OCI-LY3 (cell line): ENCODE results near the gene NBEAL2.

Experiments
- H2AFZ ChIP-seq: fragments of 200-600, 300-600 bp; shearing (Covaris generic); 2 replicates; pipeline ENCODE4 v1.6.0; 2014; ENCODE audit warnings: antibody characterized with exemption, low read depth, low read length
- H3K27ac ChIP-seq: fragments of 200-600, 300-600 bp; sonication (generic); 2 replicates; pipeline ENCODE4 v1.5.1; 2014; ENCODE audit warnings: mild to moderate bottlenecking, low read length, moderate library complexity, mixed read lengths
- H3K27me3 ChIP-seq: fragments of 200-600, 300-600 bp; sonication (generic); 2 replicates; pipeline ENCODE4 v1.6.1; 2014; ENCODE audit warnings: low read depth, low read length, mixed read lengths
- H3K36me3 ChIP-seq: fragments of 200-600, 300-600 bp; sonication (generic); replicated peaks from 2 replicates; pipeline ENCODE3; 2014; ENCODE audit warnings: low read depth, low read length, mixed read lengths
- H3K4me1 ChIP-seq: fragments of 300-600, 200-600 bp; sonication (generic); 2 replicates; pipeline ENCODE4 v1.6.1; 2014; ENCODE audit warnings: low read length, mixed read lengths
- H3K4me2 ChIP-seq: fragments of 200-600, 300-600 bp; sonication (generic); 2 replicates; pipeline ENCODE4 v1.6.1; 2014; ENCODE audit warnings: low read length, mixed read lengths
- H3K4me3 ChIP-seq: fragments of 300-600, 200-600 bp; sonication (generic); 2 replicates; pipeline ENCODE4 v1.5.1; 2014; ENCODE audit warnings: antibody characterized with exemption, mild to moderate bottlenecking, low read length, moderate library complexity
- H3K79me2 ChIP-seq: fragments of 300-600, 200-600 bp; shearing (Covaris generic); 2 replicates; pipeline ENCODE4 v1.6.1; 2014; ENCODE audit warnings: mild to moderate bottlenecking, low read length, mixed read lengths
- H3K9ac ChIP-seq: fragments of 300-600, 200-600 bp; shearing (Covaris generic); 2 replicates; pipeline ENCODE4 v1.6.0; 2014; ENCODE audit warnings: mild to moderate bottlenecking, low read length, moderate library complexity
- H3K9me3 ChIP-seq: fragments of 200-600, 300-600 bp; shearing (Covaris generic); 2 replicates; pipeline ENCODE4 v1.6.1; 2014; ENCODE audit warnings: low read length, mixed read lengths; ENCODE audit not compliant: insufficient read depth
- H4K20me1 ChIP-seq: fragments of 200-600, 300-600 bp; sonication (generic); 2 replicates; pipeline ENCODE4 v1.6.1; 2016; ENCODE audit warnings: low read length, mixed read lengths; ENCODE audit not compliant: insufficient read depth
- EZH2phosphoT487 ChIP-seq: fragments of 200-600 bp; shearing (Covaris generic); IDR thresholded peaks from 2 replicates; pipeline ENCODE4 v1.6.1; 2018; ENCODE audit warnings: antibody characterized with exemption, mixed run types, low read depth
- TF ChIP-seq, protein P1 (sequence below): fragments of 200-600, 300-600 bp; sonication (generic); IDR thresholded peaks from 2 replicates; pipeline ENCODE4 v1.5.1; 2014; ENCODE audit warnings: antibody characterized with exemption, low read length, low read depth

NBEAL2 gene

DNA sequence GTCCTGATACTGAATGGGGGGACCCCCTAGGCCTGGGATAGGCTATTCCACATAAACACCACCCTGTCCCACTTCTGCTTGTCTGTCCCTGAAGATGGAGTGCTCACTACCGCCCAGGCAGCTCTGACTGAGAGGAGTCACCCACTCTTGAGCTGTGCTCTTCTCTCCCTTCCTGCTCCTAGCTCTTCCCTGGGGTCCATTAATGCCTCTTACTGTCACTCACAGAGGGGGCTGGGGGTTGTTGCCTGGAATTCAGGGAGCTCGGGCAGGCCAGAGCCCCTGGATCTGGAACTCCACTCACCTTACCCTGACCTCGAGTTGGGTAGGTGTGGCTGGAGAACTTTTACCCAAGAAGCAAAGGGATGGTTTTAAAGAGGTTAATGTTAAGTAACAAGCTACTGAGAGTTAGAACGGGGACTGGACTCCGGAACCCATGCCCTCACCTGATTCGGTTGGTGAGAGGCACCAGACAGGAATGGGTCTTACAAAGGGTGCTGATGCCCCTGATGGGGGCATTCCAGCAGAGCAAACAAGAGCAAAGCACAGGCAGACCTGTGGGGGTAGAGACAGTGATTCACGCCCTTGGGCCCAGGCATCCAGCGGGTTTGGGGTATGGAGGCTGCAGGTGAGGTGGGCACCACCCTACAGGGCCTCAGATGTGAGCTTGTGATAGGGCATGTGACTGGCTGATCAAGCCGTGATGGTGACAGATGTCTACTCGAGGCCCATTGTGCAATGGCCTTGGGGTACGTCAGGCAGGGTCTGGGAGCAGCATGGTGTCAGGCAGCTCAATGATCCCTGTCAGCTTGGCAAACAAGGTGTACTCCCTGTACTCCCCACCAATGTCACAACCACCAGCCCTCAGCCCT, 5.4 kb downstream of the NBEAL2 start:
- Histone ChIP-seq H3K27ac (no peak overlapping the region), H3K4me2 (no peak overlapping the region), H2AFZ (no peak overlapping the region), H3K4me1 (peaks cover 37% of the 10 kb centered on the region), H3K9ac (no peak overlapping the region), H3K27me3 (no peaks in the 10 kb centered on the region), H4K20me1 (0 out of 2 replicates have a peak, but pooled peaks cover 9% of the 10 kb centered on the region), H3K36me3 (peaks cover 17% of the 10 kb centered on the region), H3K9me3 (no peaks in the 10 kb centered on the region), H3K4me3 (no peak overlapping the region), H3K79me2 (peaks cover 69% of the 10 kb centered on the region)
- TF ChIP-seq EZH2phosphoT487 = no peak
- TF ChIP-seq, protein P1, sequence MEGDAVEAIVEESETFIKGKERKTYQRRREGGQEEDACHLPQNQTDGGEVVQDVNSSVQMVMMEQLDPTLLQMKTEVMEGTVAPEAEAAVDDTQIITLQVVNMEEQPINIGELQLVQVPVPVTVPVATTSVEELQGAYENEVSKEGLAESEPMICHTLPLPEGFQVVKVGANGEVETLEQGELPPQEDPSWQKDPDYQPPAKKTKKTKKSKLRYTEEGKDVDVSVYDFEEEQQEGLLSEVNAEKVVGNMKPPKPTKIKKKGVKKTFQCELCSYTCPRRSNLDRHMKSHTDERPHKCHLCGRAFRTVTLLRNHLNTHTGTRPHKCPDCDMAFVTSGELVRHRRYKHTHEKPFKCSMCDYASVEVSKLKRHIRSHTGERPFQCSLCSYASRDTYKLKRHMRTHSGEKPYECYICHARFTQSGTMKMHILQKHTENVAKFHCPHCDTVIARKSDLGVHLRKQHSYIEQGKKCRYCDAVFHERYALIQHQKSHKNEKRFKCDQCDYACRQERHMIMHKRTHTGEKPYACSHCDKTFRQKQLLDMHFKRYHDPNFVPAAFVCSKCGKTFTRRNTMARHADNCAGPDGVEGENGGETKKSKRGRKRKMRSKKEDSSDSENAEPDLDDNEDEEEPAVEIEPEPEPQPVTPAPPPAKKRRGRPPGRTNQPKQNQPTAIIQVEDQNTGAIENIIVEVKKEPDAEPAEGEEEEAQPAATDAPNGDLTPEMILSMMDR = no peak

DNA sequence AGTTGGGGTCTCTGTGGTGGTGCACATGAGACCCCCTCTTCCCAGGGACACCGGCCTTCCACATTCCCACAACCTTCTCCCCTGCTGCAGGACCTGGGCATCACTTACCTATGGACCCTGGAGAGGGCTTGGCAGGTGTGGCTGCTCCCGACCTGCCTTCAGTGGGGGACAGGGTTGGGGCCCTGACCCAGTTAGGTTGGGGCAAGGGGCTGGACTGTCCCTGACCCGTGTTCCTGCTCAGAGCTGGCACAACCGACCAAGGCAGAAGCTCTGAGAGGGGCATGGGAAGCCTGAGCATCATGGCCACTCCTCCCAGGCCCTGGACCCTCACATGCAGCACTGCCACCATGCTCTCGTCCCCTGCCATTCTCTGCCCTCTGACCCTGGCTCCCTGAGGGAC, 6.1 kb downstream of the NBEAL2 start:
- H3K4me1 ChIP-seq = peaks cover 42% of the 10 kb centered on the region
- H4K20me1 ChIP-seq = 0 out of 2 replicates have a peak, but pooled peaks cover 9% of the 10 kb centered on the region
- TF ChIP-seq, protein P1 = no peak
- no peak for TF ChIP-seq EZH2phosphoT487
- H3K9ac ChIP-seq = no peak overlapping the region
- no peaks in the 10 kb centered on the region for H3K27me3 ChIP-seq
- H2AFZ ChIP-seq = no peak overlapping the region
- H3K4me2 ChIP-seq = no peak overlapping the region
- no peak overlapping the region for H3K4me3 ChIP-seq
- peaks cover 62% of the 10 kb centered on the region for H3K79me2 ChIP-seq
- H3K9me3 ChIP-seq = no peaks in the 10 kb centered on the region
- no peak overlapping the region for H3K27ac ChIP-seq
- peaks cover 20% of the 10 kb centered on the region for H3K36me3 ChIP-seq

DNA sequence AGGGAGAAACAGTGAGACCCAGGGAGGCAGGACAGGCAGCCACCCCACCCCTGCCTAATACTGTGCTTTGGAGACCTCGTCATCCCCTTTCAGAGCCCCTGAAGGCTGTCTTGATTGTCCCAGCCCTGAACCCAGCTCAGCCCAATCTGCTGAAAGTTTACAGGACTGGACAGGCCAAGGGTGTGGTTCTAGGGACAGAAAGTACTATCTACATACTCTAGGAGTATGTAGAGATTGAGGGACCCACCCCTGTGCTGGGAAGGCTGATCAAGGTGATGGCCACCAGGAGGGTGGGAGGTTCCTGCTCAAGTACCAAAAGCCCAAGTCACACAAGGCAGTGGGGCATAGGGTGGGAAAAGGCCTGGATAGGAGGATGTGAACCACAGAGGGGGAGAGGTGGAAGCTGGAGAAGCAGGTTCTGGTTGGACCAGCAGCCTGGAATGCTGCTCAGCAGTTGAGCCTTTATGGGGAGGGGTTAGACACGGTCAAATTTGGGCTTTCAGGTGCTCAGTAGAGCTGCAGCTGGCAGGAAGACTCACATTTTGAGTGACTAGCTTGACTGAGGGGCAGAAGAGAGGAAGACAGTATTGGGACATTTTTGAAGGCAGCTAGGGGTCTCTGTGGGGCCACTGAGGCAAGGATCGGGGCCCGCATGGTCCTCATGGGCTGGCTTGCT, 6.7 kb downstream of the NBEAL2 start:
- Histone ChIP-seq H3K9me3 (no peaks in the 10 kb centered on the region), H3K79me2 (peaks cover 57% of the 10 kb centered on the region), H4K20me1 (0 out of 2 replicates have a peak, but pooled peaks cover 9% of the 10 kb centered on the region), H2AFZ (no peak overlapping the region), H3K4me2 (no peak overlapping the region), H3K27me3 (no peaks in the 10 kb centered on the region), H3K27ac (no peak overlapping the region), H3K36me3 (peaks cover 19% of the 10 kb centered on the region), H3K4me1 (peaks cover 44% of the 10 kb centered on the region), H3K9ac (no peak overlapping the region), H3K4me3 (no peak overlapping the region)
- TF ChIP-seq, protein P1 = no peak
- TF ChIP-seq EZH2phosphoT487 = no peak

DNA sequence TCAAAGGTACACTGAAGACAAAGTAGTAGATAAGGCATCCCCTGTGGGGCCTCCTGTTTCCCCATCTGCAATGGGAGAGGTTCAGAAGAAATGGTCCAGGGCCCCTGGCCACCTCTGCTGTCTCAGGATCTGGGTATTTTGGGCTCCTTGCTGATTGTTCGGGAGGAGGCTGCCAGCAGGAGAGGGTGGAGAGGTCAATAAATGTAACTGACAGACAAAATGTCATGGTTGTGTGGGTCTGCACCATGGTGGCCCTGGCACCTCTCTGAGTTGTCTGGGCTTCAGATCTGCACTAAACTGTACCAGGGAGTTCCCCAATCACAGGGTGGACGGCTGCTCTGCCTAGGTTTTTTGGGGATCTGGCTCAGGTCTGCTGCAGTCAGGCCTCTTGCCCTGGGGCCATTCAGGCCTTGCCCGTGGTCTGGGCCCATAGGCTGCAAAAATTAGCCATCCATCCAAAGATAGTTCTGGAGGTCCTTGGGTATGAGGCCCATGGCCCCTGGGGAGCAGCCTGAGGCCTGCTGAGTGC, 7.4 kb downstream of the NBEAL2 start:
- Histone ChIP-seq H3K4me1 (peaks cover 51% of the 10 kb centered on the region), H3K27me3 (no peaks in the 10 kb centered on the region), H4K20me1 (0 out of 2 replicates have a peak, but pooled peaks cover 5% of the 10 kb centered on the region), H2AFZ (no peak overlapping the region), H3K4me3 (no peak overlapping the region), H3K36me3 (peaks cover 21% of the 10 kb centered on the region), H3K9ac (0 out of 2 replicates have a peak overlapping the region, but pooled peaks have one; percentile 33), H3K4me2 (peak overlapping the region; percentile 57; the same call in 1 of the 2 replicates), H3K9me3 (no peaks in the 10 kb centered on the region), H3K79me2 (peaks cover 51% of the 10 kb centered on the region), H3K27ac (peak overlapping the region; percentile 41; the same call in 1 of the 2 replicates)
- TF ChIP-seq, protein P1 = no peak
- TF ChIP-seq EZH2phosphoT487 = no peak
